ENCODE data around the gene ATRNL1. TPM values are rescaled to one million over a fixed set of nuclear protein-coding genes. Genes with fewer than 3 reads are reported as not detected.

Gene ATRNL1
- total and polyA plus RNA-seq, 2 experiments from 2014 or later: 4.8 to 29.7 TPM

- Mint-ChIP-seq H3K36me3 (ENCODE audit: low read depth) (peaks cover 7% of the 10 kb centered on the region), H3K4me3 (no peak overlapping the region), H3K9me3 (peaks cover 10% of the 10 kb centered on the region; the same call in 2 of the 3 replicates), H3K27me3 (ENCODE audit: insufficient read depth, low read depth, poor library complexity) (peaks cover 7% of the 10 kb centered on the region), H3K4me1 (peaks cover 25% of the 10 kb centered on the region), H3K27ac (no peak overlapping the region)
- Histone ChIP-seq H4K20me1 (replicated peaks; ENCODE audit: insufficient read depth) (no peaks in the 10 kb centered on the region), H3K27ac (ENCODE audit: low read depth) (no peak overlapping the region), H3F3A (replicated peaks; ENCODE audit: low read depth) (no peaks in the 10 kb centered on the region), H3K4me2 (no peak overlapping the region; the same call in 1 of the 2 replicates), H3K9me2 (ENCODE audit: insufficient read depth) (peaks cover 3% of the 10 kb centered on the region; the same call in 1 of the 2 replicates), H3K4me3 (no peak overlapping the region), H3K4me1 (ENCODE audit: insufficient read depth) (peaks cover 15% of the 10 kb centered on the region), H2AFZ (peak overlapping the region; percentile 20; the same call in 1 of the 2 replicates), H3K79me2 (replicated peaks; ENCODE audit: insufficient read depth) (no peaks in the 10 kb centered on the region), H3K27me3 (ENCODE audit: insufficient read depth) (no peaks in the 10 kb centered on the region), H3K36me3 (ENCODE audit: insufficient read depth) (no peaks in the 10 kb centered on the region)
- ATAC-seq (no peak; the same call in 2 of the 3 replicates), DNase-seq (ENCODE audit: low spot score) (no peak)
- TF ChIP-seq ETS1 (IDR thresholded peaks at IDR 0.05) (no peak), EZH2 (IDR thresholded peaks at IDR 0.05; ENCODE audit: low read depth, unreplicated experiment) (no peak), EZH2phosphoT487 (IDR thresholded peaks at IDR 0.05; ENCODE audit: unreplicated experiment) (no peak), CREB1 (CRISPR knock-in tag; IDR thresholded peaks at IDR 0.05; ENCODE audit: low read depth) (no peak), STAT1 (IDR thresholded peaks at IDR 0.05; ENCODE audit: unreplicated experiment) (no peak), ZNF331 (CRISPR knock-in tag; IDR thresholded peaks at IDR 0.05; ENCODE audit: low read depth) (no peak), POLR2AphosphoS5 (IDR thresholded peaks at IDR 0.05; ENCODE audit: low read depth) (no peak), JUNB (IDR thresholded peaks at IDR 0.05; ENCODE audit: unreplicated experiment) (no peak), REST (IDR thresholded peaks at IDR 0.05; ENCODE audit: unreplicated experiment) (no peak), ZNF114 (CRISPR knock-in tag; IDR thresholded peaks at IDR 0.05) (no peak), ZNF462 (CRISPR knock-in tag; IDR thresholded peaks at IDR 0.05) (no peak), NANOG (IDR thresholded peaks at IDR 0.05; ENCODE audit: borderline replicate concordance) (no peak)
These were observed 883.2 kb downstream of the ATRNL1 start for GRCh38 chr10:115976342-115976741.

Data from GM23338 (cell line).